Measurements from ENCODE around the gene CCDC78. TPM values are rescaled to one million over a fixed set of nuclear protein-coding genes. Genes with fewer than 3 reads are reported as not detected.

The CCDC78 gene
- total RNA-seq, 1 experiment from 2014 or later, result 22.9 TPM

GRCh38 chr16:720447-720989 is 5.7 kb downstream of the CCDC78 start:
- peaks cover 3% of the 10 kb centered on the region; the same call in 1 of the 2 replicates for H4K20me1 ChIP-seq (ENCODE audit: insufficient read depth)
- peaks cover 25% of the 10 kb centered on the region for H3K79me2 ChIP-seq (ENCODE audit: insufficient read depth, low read length)
- peak; percentile 47 for ATAC-seq
- H2AFZ ChIP-seq (ENCODE audit: low read depth, low read length, poor library complexity, severe bottlenecking), result no peak overlapping the region
- H3K9ac ChIP-seq (ENCODE audit: low read length), result peak overlapping the region; percentile 98
- intact Hi-C loops (cut with micrococcal nuclease), result no loop called here
- no peaks in the 10 kb centered on the region for H3K36me3 ChIP-seq (ENCODE audit: control insufficient read depth in 1 of 2, insufficient read depth in 2 of 2, low read length in 2 of 2)
- peak overlapping the region; percentile 80 for H3K4me2 ChIP-seq (ENCODE audit: low read length)
- RAD21 ChIA-PET (ENCODE audit: low non-redundant PET in 1 of 2, low total read pairs in 2 of 2, uncharacterized antibody in 2 of 2, unreplicated experiment in 2 of 2), result interaction anchor here in 1 of 2 experiments (1.0 to 1.1 kb wide), 2 partner anchors 65 to 68 kb away, joined by 3 read pairs; partner anchors contain the start of genes CHTF18 and RPUSD1
- H3K27me3 ChIP-seq (ENCODE audit: insufficient read depth, low read length), result no peaks in the 10 kb centered on the region
- CTCF ChIA-PET, result interaction anchor here (0.6 to 2.6 kb wide), 10 partner anchors 8 to 328 kb away, joined by 3 to 11 read pairs (median 6); partner anchors contain the start of genes CHTF18, MSLN and RPUSD1
- H3K4me3 ChIP-seq (replicated peaks in 1 of 2; ENCODE audit: low read depth in 1 of 2, low read length in 2 of 2), result peak overlapping the region; percentile 82 to 87
- POLR2A ChIA-PET, result interaction anchor here (1.0 to 1.4 kb wide), 6 partner anchors 8 to 40 kb away, joined by 3 to 7 read pairs (median 5); partner anchors contain the start of genes CIAO3 and MSLN
- no peaks in the 10 kb centered on the region for H3K9me3 ChIP-seq (ENCODE audit: control insufficient read depth in 1 of 2, insufficient read depth in 1 of 2, low read depth in 1 of 2, low read length in 2 of 2)
- no peak for DNase-seq (ENCODE audit: low read depth, low spot score)
- TF ChIP-seq POLR2AphosphoS5 (IDR thresholded peaks at IDR 0.05; ENCODE audit: low read depth, low read length) (0 out of 2 replicates have a peak, but pooled peaks have one; percentile 7), CEBPB (IDR thresholded peaks at IDR 0.05; ENCODE audit: low read depth) (no peak), TCF7L2 (IDR thresholded peaks at IDR 0.05; ENCODE audit: borderline replicate concordance, extremely low read depth, insufficient read depth, insufficient read length) (no peak), YY1 (IDR thresholded peaks at IDR 0.05; ENCODE audit: extremely low read depth, insufficient replicate concordance, low read depth, low read length) (peak; percentile 34), ZBTB33 (IDR thresholded peaks at IDR 0.05; ENCODE audit: extremely low read depth, insufficient replicate concordance, low read length) (no peak)
- TF ChIP-seq, protein P1, sequence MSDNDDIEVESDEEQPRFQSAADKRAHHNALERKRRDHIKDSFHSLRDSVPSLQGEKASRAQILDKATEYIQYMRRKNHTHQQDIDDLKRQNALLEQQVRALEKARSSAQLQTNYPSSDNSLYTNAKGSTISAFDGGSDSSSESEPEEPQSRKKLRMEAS (IDR thresholded peaks at IDR 0.05), result no peak
- TF ChIP-seq, protein P2, sequence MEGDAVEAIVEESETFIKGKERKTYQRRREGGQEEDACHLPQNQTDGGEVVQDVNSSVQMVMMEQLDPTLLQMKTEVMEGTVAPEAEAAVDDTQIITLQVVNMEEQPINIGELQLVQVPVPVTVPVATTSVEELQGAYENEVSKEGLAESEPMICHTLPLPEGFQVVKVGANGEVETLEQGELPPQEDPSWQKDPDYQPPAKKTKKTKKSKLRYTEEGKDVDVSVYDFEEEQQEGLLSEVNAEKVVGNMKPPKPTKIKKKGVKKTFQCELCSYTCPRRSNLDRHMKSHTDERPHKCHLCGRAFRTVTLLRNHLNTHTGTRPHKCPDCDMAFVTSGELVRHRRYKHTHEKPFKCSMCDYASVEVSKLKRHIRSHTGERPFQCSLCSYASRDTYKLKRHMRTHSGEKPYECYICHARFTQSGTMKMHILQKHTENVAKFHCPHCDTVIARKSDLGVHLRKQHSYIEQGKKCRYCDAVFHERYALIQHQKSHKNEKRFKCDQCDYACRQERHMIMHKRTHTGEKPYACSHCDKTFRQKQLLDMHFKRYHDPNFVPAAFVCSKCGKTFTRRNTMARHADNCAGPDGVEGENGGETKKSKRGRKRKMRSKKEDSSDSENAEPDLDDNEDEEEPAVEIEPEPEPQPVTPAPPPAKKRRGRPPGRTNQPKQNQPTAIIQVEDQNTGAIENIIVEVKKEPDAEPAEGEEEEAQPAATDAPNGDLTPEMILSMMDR (IDR thresholded peaks at IDR 0.05 in 2 of 3, conservative IDR thresholded peaks at IDR 0.05 in 1 of 3; ENCODE audit: borderline replicate concordance in 1 of 3, insufficient read depth in 1 of 3, low read depth in 2 of 3, low read length in 2 of 3), result peak in 1 of 3 experiments; percentile 29; a peak in 1 of 6 replicates
- peak overlapping the region; percentile 100 for H3K27ac ChIP-seq (ENCODE audit: low read depth, low read length)
- no TSS peak for BruUV-seq (replicated peaks)
- peaks cover 29 to 65% of the 10 kb centered on the region in 2 experiments for H3K4me1 ChIP-seq (ENCODE audit: control insufficient read depth in 1 of 2, insufficient read depth in 2 of 2, low read length in 2 of 2)
- H3K9me2 ChIP-seq (ENCODE audit: insufficient read depth), result no peaks in the 10 kb centered on the region

All from HCT116 (cell line).